HepG2 (cell line): Measurements from ENCODE around the gene HSP90AB1. TPM values are rescaled to one million over a fixed set of nuclear protein-coding genes. Genes with fewer than 3 reads are reported as not detected.

Experiments
- ISL2 ChIP-seq: sonication (generic); formaldehyde crosslinking; IDR thresholded peaks from 2 replicates; pipeline ENCODE4 v1.5.0; 2020; ENCODE audit warnings: missing genetic modification reagents
- ZFP36L1 ChIP-seq: sonication (generic); formaldehyde crosslinking; IDR thresholded peaks from 2 replicates; pipeline ENCODE4 v1.8.0; 2022; ENCODE audit warnings: mild to moderate bottlenecking, missing genetic modification reagents, moderate library complexity
- polyA plus RNA-seq, 8 experiments: library from polyadenylated mRNA; depleted of rRNA in 3 of 8; stranded (reverse) in 7 of 8; unstranded in 1 of 8; fragments of >200 nt; fragmentation: Illumina TruSeq in 4 of 8; extraction: Trizol in 4 of 8; gene quantifications; 2 replicates each; pipeline versions ENCODE4 v1.2.1 to v1.2.3, GENCODE V29; 2011 to 2016; ENCODE audit warnings: low read depth in 4 of 8, missing spikeins in 1 of 8, mixed read lengths in 1 of 8; ENCODE audit not compliant: insufficient read depth in 1 of 8
- total RNA-seq, 5 experiments: library from RNA; depleted of rRNA; stranded (reverse); fragments of >200 nt; fragmentation: Illumina TruSeq; extraction: Trizol; gene quantifications; 2 replicates each; pipeline ENCODE4 v1.2.3, GENCODE V29; 2016; ENCODE audit warnings: low read depth in 1 of 5
- TF ChIP-seq, protein P1 (sequence below): sonication (generic); formaldehyde crosslinking; IDR thresholded peaks from 2 replicates; pipeline ENCODE4 v1.5.1; 2020; ENCODE audit warnings: mild to moderate bottlenecking, missing genetic modification reagents, moderate library complexity
- TF ChIP-seq, protein P2 (sequence below): sonication (generic); formaldehyde crosslinking; conservative IDR thresholded peaks from 2 replicates; pipeline ENCODE4 v1.8.0; 2022; ENCODE audit warnings: mild to moderate bottlenecking, moderate library complexity, missing genetic modification reagents
- TF ChIP-seq, protein P3 (sequence below): sonication (generic); formaldehyde crosslinking; IDR thresholded peaks from 2 replicates; pipeline ENCODE4 v1.8.0; 2022; ENCODE audit warnings: low read depth, missing genetic modification reagents
- TF ChIP-seq, protein P4 (sequence below): sonication (generic); formaldehyde crosslinking; IDR thresholded peaks from 2 replicates; pipeline ENCODE4 v1.4.0; 2020; ENCODE audit warnings: missing genetic modification reagents
- TF ChIP-seq, protein P5 (sequence below): sonication (generic); formaldehyde crosslinking; IDR thresholded peaks from 2 replicates; pipeline ENCODE4 v1.5.0; 2020; ENCODE audit warnings: mild to moderate bottlenecking, missing genetic modification reagents, borderline replicate concordance
- TF ChIP-seq, protein P6 (sequence below): sonication (generic); formaldehyde crosslinking; conservative IDR thresholded peaks from 2 replicates; pipeline ENCODE4 v1.4.0; 2020; ENCODE audit warnings: missing genetic modification reagents
- TF ChIP-seq, protein P7 (sequence below): sonication (generic); formaldehyde crosslinking; IDR thresholded peaks from 2 replicates; pipeline ENCODE4 v1.5.1; 2020; ENCODE audit warnings: missing genetic modification reagents, mild to moderate bottlenecking, borderline replicate concordance

Gene HSP90AB1
- total and polyA plus RNA-seq, 2 of the 13 experiments (the other 11 are each of a cell fraction or from before 2014, with no cell fraction given) = 1,325 to 1,472 TPM

DNA sequence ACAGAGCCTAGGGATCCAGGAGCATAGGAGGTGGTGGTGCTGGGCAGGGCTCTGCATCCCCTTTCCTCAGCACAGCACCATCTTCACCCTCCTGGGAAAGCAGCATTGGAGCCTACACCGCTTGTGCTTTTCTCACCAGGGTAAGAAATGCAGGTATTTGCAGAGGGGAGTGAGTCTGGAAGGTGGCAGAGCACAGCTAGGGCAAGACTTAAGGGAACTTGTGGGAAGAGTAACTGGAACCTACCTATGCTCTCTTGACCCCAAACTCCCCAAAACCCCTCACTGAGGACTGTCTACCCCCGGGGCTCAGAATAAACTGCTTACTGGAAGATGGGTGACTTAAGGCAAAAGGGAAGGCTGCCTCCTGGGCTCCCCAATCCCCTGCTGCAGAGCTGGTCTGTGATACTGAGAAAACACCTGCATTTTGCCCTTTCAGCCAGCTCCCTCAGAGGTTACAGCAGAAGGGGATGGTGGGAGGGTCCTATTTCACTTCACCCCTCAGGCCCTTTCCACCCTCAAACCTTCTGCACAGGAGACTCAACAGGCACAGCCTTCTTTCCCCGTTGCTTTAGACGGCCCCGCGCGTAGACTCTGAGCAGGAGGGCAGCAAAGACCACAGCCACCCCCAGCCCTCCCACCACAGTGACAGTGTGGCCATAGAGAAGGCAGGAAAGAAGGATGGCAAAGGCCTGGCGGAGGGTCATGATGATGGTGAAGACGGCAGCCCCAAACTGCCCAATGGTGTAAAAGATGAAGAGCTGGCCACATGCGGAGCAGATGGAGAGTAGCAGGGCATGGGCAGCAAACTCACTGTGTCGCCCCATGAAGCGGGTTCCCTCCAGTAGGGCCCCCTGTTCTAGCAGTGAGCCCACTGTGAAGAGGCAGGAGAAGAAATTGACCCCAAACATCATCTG is 7.5 kb downstream of the HSP90AB1 start (continued):
- TF ChIP-seq, protein P1, sequence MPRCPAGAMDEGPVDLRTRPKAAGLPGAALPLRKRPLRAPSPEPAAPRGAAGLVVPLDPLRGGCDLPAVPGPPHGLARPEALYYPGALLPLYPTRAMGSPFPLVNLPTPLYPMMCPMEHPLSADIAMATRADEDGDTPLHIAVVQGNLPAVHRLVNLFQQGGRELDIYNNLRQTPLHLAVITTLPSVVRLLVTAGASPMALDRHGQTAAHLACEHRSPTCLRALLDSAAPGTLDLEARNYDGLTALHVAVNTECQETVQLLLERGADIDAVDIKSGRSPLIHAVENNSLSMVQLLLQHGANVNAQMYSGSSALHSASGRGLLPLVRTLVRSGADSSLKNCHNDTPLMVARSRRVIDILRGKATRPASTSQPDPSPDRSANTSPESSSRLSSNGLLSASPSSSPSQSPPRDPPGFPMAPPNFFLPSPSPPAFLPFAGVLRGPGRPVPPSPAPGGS = no peak
- TF ChIP-seq, protein P2, sequence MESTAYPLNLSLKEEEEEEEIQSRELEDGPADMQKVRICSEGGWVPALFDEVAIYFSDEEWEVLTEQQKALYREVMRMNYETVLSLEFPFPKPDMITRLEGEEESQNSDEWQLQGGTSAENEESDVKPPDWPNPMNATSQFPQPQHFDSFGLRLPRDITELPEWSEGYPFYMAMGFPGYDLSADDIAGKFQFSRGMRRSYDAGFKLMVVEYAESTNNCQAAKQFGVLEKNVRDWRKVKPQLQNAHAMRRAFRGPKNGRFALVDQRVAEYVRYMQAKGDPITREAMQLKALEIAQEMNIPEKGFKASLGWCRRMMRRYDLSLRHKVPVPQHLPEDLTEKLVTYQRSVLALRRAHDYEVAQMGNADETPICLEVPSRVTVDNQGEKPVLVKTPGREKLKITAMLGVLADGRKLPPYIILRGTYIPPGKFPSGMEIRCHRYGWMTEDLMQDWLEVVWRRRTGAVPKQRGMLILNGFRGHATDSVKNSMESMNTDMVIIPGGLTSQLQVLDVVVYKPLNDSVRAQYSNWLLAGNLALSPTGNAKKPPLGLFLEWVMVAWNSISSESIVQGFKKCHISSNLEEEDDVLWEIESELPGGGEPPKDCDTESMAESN = no peak
- TF ChIP-seq, protein P3, sequence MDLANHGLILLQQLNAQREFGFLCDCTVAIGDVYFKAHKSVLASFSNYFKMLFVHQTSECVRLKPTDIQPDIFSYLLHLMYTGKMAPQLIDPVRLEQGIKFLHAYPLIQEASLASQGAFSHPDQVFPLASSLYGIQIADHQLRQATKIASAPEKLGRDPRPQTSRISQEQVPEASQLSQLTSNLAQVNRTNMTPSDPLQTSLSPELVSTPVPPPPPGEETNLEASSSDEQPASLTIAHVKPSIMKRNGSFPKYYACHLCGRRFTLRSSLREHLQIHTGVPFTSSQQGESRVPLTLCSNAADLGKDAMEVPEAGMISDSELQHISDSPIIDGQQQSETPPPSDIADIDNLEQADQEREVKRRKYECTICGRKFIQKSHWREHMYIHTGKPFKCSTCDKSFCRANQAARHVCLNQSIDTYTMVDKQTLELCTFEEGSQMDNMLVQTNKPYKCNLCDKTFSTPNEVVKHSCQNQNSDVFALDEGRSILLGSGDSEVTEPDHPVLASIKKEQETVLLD (CRISPR knock-in tag) = no peak
- TF ChIP-seq ISL2 (CRISPR knock-in tag) (0 out of 2 replicates have a peak, but pooled peaks have one; percentile 14), ZFP36L1 (CRISPR knock-in tag) (no peak)
- TF ChIP-seq, protein P4, sequence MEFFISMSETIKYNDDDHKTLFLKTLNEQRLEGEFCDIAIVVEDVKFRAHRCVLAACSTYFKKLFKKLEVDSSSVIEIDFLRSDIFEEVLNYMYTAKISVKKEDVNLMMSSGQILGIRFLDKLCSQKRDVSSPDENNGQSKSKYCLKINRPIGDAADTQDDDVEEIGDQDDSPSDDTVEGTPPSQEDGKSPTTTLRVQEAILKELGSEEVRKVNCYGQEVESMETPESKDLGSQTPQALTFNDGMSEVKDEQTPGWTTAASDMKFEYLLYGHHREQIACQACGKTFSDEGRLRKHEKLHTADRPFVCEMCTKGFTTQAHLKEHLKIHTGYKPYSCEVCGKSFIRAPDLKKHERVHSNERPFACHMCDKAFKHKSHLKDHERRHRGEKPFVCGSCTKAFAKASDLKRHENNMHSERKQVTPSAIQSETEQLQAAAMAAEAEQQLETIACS (CRISPR knock-in tag) = no peak
- TF ChIP-seq, protein P5, sequence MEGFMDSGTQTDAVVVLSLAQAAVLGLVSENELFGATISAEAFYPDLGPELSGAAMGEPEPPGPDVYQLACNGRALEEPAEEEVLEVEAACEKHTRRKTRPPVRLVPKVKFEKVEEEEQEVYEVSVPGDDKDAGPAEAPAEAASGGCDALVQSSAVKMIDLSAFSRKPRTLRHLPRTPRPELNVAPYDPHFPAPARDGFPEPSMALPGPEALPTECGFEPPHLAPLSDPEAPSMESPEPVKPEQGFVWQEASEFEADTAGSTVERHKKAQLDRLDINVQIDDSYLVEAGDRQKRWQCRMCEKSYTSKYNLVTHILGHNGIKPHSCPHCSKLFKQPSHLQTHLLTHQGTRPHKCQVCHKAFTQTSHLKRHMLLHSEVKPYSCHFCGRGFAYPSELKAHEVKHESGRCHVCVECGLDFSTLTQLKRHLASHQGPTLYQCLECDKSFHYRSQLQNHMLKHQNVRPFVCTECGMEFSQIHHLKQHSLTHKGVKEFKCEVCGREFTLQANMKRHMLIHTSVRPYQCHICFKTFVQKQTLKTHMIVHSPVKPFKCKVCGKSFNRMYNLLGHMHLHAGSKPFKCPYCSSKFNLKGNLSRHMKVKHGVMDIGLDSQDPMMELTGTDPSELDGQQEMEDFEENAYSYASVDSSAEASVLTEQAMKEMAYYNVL (CRISPR knock-in tag) = 0 out of 2 replicates have a peak, but pooled peaks have one; percentile 47
- TF ChIP-seq, protein P6, sequence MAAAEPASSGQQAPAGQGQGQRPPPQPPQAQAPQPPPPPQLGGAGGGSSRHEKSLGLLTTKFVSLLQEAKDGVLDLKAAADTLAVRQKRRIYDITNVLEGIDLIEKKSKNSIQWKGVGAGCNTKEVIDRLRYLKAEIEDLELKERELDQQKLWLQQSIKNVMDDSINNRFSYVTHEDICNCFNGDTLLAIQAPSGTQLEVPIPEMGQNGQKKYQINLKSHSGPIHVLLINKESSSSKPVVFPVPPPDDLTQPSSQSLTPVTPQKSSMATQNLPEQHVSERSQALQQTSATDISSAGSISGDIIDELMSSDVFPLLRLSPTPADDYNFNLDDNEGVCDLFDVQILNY (CRISPR knock-in tag) = no peak
- TF ChIP-seq, protein P7, sequence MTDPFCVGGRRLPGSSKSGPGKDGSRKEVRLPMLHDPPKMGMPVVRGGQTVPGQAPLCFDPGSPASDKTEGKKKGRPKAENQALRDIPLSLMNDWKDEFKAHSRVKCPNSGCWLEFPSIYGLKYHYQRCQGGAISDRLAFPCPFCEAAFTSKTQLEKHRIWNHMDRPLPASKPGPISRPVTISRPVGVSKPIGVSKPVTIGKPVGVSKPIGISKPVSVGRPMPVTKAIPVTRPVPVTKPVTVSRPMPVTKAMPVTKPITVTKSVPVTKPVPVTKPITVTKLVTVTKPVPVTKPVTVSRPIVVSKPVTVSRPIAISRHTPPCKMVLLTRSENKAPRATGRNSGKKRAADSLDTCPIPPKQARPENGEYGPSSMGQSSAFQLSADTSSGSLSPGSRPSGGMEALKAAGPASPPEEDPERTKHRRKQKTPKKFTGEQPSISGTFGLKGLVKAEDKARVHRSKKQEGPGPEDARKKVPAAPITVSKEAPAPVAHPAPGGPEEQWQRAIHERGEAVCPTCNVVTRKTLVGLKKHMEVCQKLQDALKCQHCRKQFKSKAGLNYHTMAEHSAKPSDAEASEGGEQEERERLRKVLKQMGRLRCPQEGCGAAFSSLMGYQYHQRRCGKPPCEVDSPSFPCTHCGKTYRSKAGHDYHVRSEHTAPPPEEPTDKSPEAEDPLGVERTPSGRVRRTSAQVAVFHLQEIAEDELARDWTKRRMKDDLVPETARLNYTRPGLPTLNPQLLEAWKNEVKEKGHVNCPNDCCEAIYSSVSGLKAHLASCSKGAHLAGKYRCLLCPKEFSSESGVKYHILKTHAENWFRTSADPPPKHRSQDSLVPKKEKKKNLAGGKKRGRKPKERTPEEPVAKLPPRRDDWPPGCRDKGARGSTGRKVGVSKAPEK = no peak
